OCI-LY7 (cell line): ENCODE data around the gene NOP9. TPM values are rescaled to one million over a fixed set of nuclear protein-coding genes. Genes with fewer than 3 reads are reported as not detected.

Experiments used
- BruUV-seq: library from RNA; stranded (reverse); fragments of 400-500 nt; replicated peaks from 2 replicates; lab custom pipeline; 2021; lab: Mats Ljungman, UMichigan
- CTCF ChIA-PET: fragments of 300-600 bp; sonication (Branson Sonifier 250); formaldehyde crosslinking; loops from one replicate; lab custom pipeline; 2022; ENCODE audit warnings: antibody characterized with exemption; ENCODE audit not compliant: unreplicated experiment; lab: Charles Lee
- POLR2A ChIA-PET: fragments of 300-600 bp; sonication (Branson Sonifier 250); formaldehyde crosslinking; loops from one replicate; lab custom pipeline; 2022; ENCODE audit warnings: antibody characterized with exemption; lab: Charles Lee
- DNase-seq: peaks from one replicate; pipeline ENCODE4 v3.0.0-alpha.2; 2015; ENCODE audit warnings: low spot score
- H2AFZ ChIP-seq: fragments of 200-600 bp; sonication (generic), shearing (Covaris generic); 2 replicates; pipeline ENCODE4 v1.6.1; 2014; ENCODE audit warnings: mild to moderate bottlenecking, antibody characterized with exemption, low read length, moderate library complexity
- H3K27ac ChIP-seq: fragments of 200-600 bp; sonication (generic); 2 replicates; pipeline ENCODE4 v1.5.1; 2014; ENCODE audit warnings: mixed run types, low read depth, mild to moderate bottlenecking, moderate library complexity, low read length, inconsistent platforms; ENCODE audit not compliant: poor library complexity, severe bottlenecking
- H3K36me3 ChIP-seq: fragments of 200-600 bp; sonication (generic); 2 replicates; pipeline ENCODE4 v1.6.1; 2014; ENCODE audit warnings: mild to moderate bottlenecking, antibody characterized with exemption, low read length, moderate library complexity, mixed read lengths; ENCODE audit not compliant: insufficient read depth
- H3K4me1 ChIP-seq: fragments of 200-600 bp; sonication (generic); 2 replicates; pipeline ENCODE4 v1.5.1; 2014; ENCODE audit warnings: mild to moderate bottlenecking, low read length; ENCODE audit not compliant: insufficient read depth, poor library complexity, severe bottlenecking
- H3K4me2 ChIP-seq: fragments of 200-600 bp; sonication (generic); 2 replicates; pipeline ENCODE4 v1.6.1; 2014; ENCODE audit warnings: mild to moderate bottlenecking, low read length
- H3K4me3 ChIP-seq: fragments of 200-600 bp; sonication (generic); 2 replicates; pipeline ENCODE4 v1.5.1; 2014; ENCODE audit warnings: mild to moderate bottlenecking, low read depth, low read length; ENCODE audit not compliant: poor library complexity, severe bottlenecking
- H3K79me2 ChIP-seq: fragments of 200-600 bp; sonication (generic); 2 replicates; pipeline ENCODE4 v1.6.1; 2016; ENCODE audit warnings: low read depth, mild to moderate bottlenecking, low read length, moderate library complexity, mixed read lengths; ENCODE audit not compliant: insufficient read depth
- H3K9me2 ChIP-seq: fragments of 200-600 bp; sonication (generic); 2 replicates; pipeline ENCODE4 v1.6.1; 2016; ENCODE audit warnings: mild to moderate bottlenecking, low read length, mixed read lengths; ENCODE audit not compliant: insufficient read depth
- H3K9me3 ChIP-seq: fragments of 200-600 bp; sonication (generic); 2 replicates; pipeline ENCODE4 v1.6.1; 2014; ENCODE audit warnings: mild to moderate bottlenecking, mixed run types, low read length, mixed read lengths
- H4K20me1 ChIP-seq: fragments of 200-600 bp; sonication (generic); 2 replicates; pipeline ENCODE4 v1.6.1; 2014; ENCODE audit warnings: mild to moderate bottlenecking, antibody characterized with exemption, low read length, moderate library complexity, mixed read lengths; ENCODE audit not compliant: insufficient read depth
- CTCF ChIP-seq: fragments of 200-600 bp; sonication (generic); conservative IDR thresholded peaks from 2 replicates; pipeline ENCODE4 v1.5.1; 2014; ENCODE audit warnings: mild to moderate bottlenecking, antibody characterized with exemption, low read length, moderate library complexity, mixed read lengths
- EZH2phosphoT487 ChIP-seq: fragments of 200-600 bp; sonication (generic); IDR thresholded peaks from 2 replicates; pipeline ENCODE4 v1.6.1; 2018; ENCODE audit warnings: low read depth, borderline replicate concordance, mild to moderate bottlenecking, mixed run types, antibody characterized with exemption, low read length, moderate library complexity, mixed read lengths
- intact Hi-C: fragments of 100-400 bp; cut with micrococcal nuclease; formaldehyde crosslinking; loops from one replicate; pipeline ENCODE4 v1.10.0; 2022; ENCODE audit not compliant: unreplicated experiment
- total RNA-seq, 2 experiments: library from RNA; depleted of rRNA in 1 of 2; stranded (reverse); fragments of >200 nt in 1 of 2; shearing (Covaris generic) in 1 of 2; gene quantifications; 2 replicates each; pipeline ENCODE4 v1.2.3, GENCODE V29; 2014 to 2022

The NOP9 gene
- total RNA-seq, 2 experiments from 2014 or later: 33.2 to 52.6 TPM

DNA sequence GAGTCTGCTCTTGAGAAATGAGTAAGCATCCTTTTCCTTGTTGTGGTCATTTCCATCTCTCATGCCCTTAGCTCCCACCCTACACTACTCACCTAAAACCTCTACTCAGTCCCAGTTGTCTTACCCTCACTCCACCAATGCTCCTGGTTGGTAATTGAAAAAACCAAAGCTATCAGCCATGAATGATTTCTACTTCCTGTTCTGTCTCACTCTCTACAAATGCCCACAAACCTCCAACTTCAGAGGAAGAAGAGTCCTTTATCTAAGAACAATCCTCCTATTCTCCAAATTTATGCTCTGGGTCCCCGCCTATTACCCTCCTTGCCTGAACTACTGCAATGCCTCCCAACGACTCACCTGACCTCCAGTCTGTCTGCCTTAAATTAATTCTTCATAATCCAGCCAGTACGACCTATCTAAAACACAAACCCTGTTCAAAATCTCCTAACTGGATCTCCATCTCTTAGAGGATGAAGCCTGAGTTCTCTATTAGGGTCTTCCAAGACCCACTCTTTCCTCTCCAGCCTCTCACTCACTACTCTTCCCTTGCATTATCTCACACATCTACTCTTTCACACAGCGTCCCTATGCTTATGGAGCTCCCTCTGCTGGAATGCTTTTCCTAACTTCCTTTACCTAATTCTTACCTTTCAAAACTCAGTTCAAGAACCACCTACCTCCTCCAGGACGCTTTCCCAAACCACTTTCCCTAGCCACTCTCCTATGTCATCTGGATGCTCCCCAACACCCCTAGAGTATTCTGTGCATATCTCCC, 2.3 kb upstream of the NOP9 start:
- CTCF ChIA-PET: interaction anchor here (0.5 to 1.9 kb wide), 5 partner anchors 13 to 134 kb away, joined by 3 to 6 read pairs (median 4); partner anchors contain the start of gene TINF2
- peaks cover 23% of the 10 kb centered on the region for H3K79me2 ChIP-seq
- H3K36me3 ChIP-seq: peaks cover 31% of the 10 kb centered on the region
- peak overlapping the region; percentile 5; the same call in 1 of the 2 replicates for H3K4me2 ChIP-seq
- no peaks in the 10 kb centered on the region for H3K9me2 ChIP-seq
- no peak overlapping the region for H2AFZ ChIP-seq
- POLR2A ChIA-PET: interaction anchor here (0.6 to 4.0 kb wide), 8 partner anchors 23 to 790 kb away, joined by 3 to 25 read pairs (median 4); partner anchors contain the start of genes CHMP4A, RABGGTA and TINF2
- peaks cover 11% of the 10 kb centered on the region; the same call in 1 of the 2 replicates for H4K20me1 ChIP-seq
- peaks cover 30% of the 10 kb centered on the region for H3K4me1 ChIP-seq
- H3K4me3 ChIP-seq: no peak overlapping the region
- intact Hi-C loops: loop anchor here (1.0 to 5.0 kb wide), 2 partner anchors 54 to 285 kb away; no protein-coding TSS in a partner anchor
- peak; percentile 24 for DNase-seq
- peak overlapping the region; percentile 12 for H3K27ac ChIP-seq
- TF ChIP-seq CTCF (peak; percentile 51), EZH2phosphoT487 (no peak)
- BruUV-seq: no TSS peak
- H3K9me3 ChIP-seq: no peaks in the 10 kb centered on the region

GRCh38 chr14:24298892-24299254, 777 bp upstream of the NOP9 start:
- no peak for DNase-seq
- no TSS peak for BruUV-seq
- Histone ChIP-seq H4K20me1 (peaks cover 11% of the 10 kb centered on the region; the same call in 1 of the 2 replicates), H3K9me3 (no peaks in the 10 kb centered on the region), H3K27ac (peak overlapping the region; percentile 19), H3K79me2 (peaks cover 23% of the 10 kb centered on the region), H3K4me3 (peak overlapping the region; percentile 99), H2AFZ (peak overlapping the region; percentile 44; the same call in 1 of the 2 replicates), H3K4me2 (peak overlapping the region; percentile 89), H3K9me2 (no peaks in the 10 kb centered on the region), H3K36me3 (peaks cover 46% of the 10 kb centered on the region), H3K4me1 (peaks cover 30% of the 10 kb centered on the region)
- POLR2A ChIA-PET: interaction anchor here (1.6 to 4.0 kb wide), 2 partner anchors 9 to 56 kb away, joined by 3 to 25 read pairs; partner anchors contain the start of genes CIDEB and TINF2
- intact Hi-C loops: loop anchor here (2.0 to 5.0 kb wide), 2 partner anchors 28 to 287 kb away; partner anchors contain the start of gene RABGGTA
- CTCF ChIA-PET: interaction anchor here (0.6 to 1.6 kb wide), 2 partner anchors 56 to 111 kb away, joined by 3 to 6 read pairs; partner anchors contain the start of gene TINF2
- TF ChIP-seq EZH2phosphoT487: no peak

- H3K79me2 ChIP-seq: peaks cover 23% of the 10 kb centered on the region
- peaks cover 56% of the 10 kb centered on the region for H3K36me3 ChIP-seq
- no peaks in the 10 kb centered on the region for H3K9me2 ChIP-seq
- DNase-seq: no peak
- H2AFZ ChIP-seq: peak overlapping the region; percentile 44; the same call in 1 of the 2 replicates
- peak overlapping the region; percentile 99 for H3K4me3 ChIP-seq
- CTCF ChIA-PET: interaction anchor here (0.5 to 1.6 kb wide), 5 partner anchors 24 to 667 kb away, joined by 3 to 6 read pairs (median 3); partner anchors contain the start of gene TINF2
- intact Hi-C loops: no loop called here
- H3K4me2 ChIP-seq: peak overlapping the region; percentile 89
- POLR2A ChIA-PET: interaction anchor here (0.6 to 4.0 kb wide), 8 partner anchors 7 to 106 kb away, joined by 3 to 25 read pairs (median 5); partner anchors contain the start of genes CIDEB, LTB4R, LTB4R2 and MDP1
- H3K4me1 ChIP-seq: peaks cover 30% of the 10 kb centered on the region
- H3K27ac ChIP-seq: peak overlapping the region; percentile 38
- peaks cover 11% of the 10 kb centered on the region; the same call in 1 of the 2 replicates for H4K20me1 ChIP-seq
- TF ChIP-seq EZH2phosphoT487 (no peak), CTCF (no peak)
- BruUV-seq: no TSS peak
- no peaks in the 10 kb centered on the region for H3K9me3 ChIP-seq
Observed at GRCh38 chr14:24300326-24300980, 803 bp downstream of the NOP9 start.
